Measurements from ENCODE around the gene ANKRD63. TPM values are rescaled to one million over a fixed set of nuclear protein-coding genes. Genes with fewer than 3 reads are reported as not detected.

Gene ANKRD63
- total RNA-seq, 1 experiment from 2014 or later: 0.46 TPM

GRCh38 chr15:40235201-40235885 lies 47.5 kb downstream of the ANKRD63 start:
- no peaks in the 10 kb centered on the region; the same call in 1 of the 2 replicates for H3K4me1 ChIP-seq (ENCODE audit: insufficient read depth, low read length)
- no peak overlapping the region for H2BK20ac ChIP-seq (ENCODE audit: low read depth, low read length, poor library complexity, severe bottlenecking)
- H2BK15ac ChIP-seq (ENCODE audit: low read depth, low read length): no peak overlapping the region
- H3K14ac ChIP-seq (ENCODE audit: insufficient read depth, low read length): no peak overlapping the region
- no peak for DNase-seq
- no peak overlapping the region for H3K27ac ChIP-seq (ENCODE audit: insufficient read length, low read depth, low read length)
- no peak overlapping the region for H3T11ph ChIP-seq (ENCODE audit: low read length)
- no peak overlapping the region for H3K4me2 ChIP-seq (ENCODE audit: insufficient read depth, insufficient read length, low read length)
- no peaks in the 10 kb centered on the region for H3K9me3 ChIP-seq (ENCODE audit: control insufficient read depth, low read depth, low read length)
- H2AFZ ChIP-seq (ENCODE audit: low read length): no peak overlapping the region
- H3K79me1 ChIP-seq (ENCODE audit: insufficient read depth, low read depth, low read length, poor library complexity, severe bottlenecking): no peaks in the 10 kb centered on the region
- Mint-ChIP-seq H3K9me3 (no peaks in the 10 kb centered on the region), H3K27me3 (ENCODE audit: low read depth) (peaks cover 18% of the 10 kb centered on the region), H3K4me1 (peaks cover 26 to 29% of the 10 kb centered on the region in 2 experiments), H3K27ac (peak overlapping the region in 2 of 3 experiments; percentile 9 to 40; a peak in 4 of 7 replicates), H3K36me3 (ENCODE audit: insufficient read depth in 1 of 3, low read depth in 3 of 3) (peaks cover 0 to 10% (median 2%) of the 10 kb centered on the region in 3 experiments; a peak in 4 of 7 replicates), H3K4me3 (no peak overlapping the region)
- H2BK12ac ChIP-seq (ENCODE audit: insufficient read length, low read depth, low read length): no peak overlapping the region
- no peak overlapping the region for H2AK5ac ChIP-seq (ENCODE audit: insufficient read length, low read length)
- no peaks in the 10 kb centered on the region for H3K79me2 ChIP-seq (ENCODE audit: insufficient read depth, low read length)
- no peak overlapping the region for H3K18ac ChIP-seq (ENCODE audit: insufficient read length, low read depth, low read length)
- H3K56ac ChIP-seq (ENCODE audit: insufficient read length, low read depth, low read length): no peak overlapping the region
- no peaks in the 10 kb centered on the region for H3K27me3 ChIP-seq (ENCODE audit: insufficient read depth, low read length)
- no peak overlapping the region for H3K23ac ChIP-seq (ENCODE audit: insufficient read length, low read depth, low read length)
- no peak overlapping the region for H4K91ac ChIP-seq (ENCODE audit: insufficient read length, low read depth, low read length)
- H4K8ac ChIP-seq (replicated peaks; ENCODE audit: insufficient read length, low read depth, low read length): no peak overlapping the region
- no peak overlapping the region for H4K5ac ChIP-seq (ENCODE audit: insufficient read length, low read depth, low read length)
- H3K9ac ChIP-seq (ENCODE audit: extremely low read depth, insufficient read length, low read length): no peak overlapping the region
- TF ChIP-seq, protein P1, sequence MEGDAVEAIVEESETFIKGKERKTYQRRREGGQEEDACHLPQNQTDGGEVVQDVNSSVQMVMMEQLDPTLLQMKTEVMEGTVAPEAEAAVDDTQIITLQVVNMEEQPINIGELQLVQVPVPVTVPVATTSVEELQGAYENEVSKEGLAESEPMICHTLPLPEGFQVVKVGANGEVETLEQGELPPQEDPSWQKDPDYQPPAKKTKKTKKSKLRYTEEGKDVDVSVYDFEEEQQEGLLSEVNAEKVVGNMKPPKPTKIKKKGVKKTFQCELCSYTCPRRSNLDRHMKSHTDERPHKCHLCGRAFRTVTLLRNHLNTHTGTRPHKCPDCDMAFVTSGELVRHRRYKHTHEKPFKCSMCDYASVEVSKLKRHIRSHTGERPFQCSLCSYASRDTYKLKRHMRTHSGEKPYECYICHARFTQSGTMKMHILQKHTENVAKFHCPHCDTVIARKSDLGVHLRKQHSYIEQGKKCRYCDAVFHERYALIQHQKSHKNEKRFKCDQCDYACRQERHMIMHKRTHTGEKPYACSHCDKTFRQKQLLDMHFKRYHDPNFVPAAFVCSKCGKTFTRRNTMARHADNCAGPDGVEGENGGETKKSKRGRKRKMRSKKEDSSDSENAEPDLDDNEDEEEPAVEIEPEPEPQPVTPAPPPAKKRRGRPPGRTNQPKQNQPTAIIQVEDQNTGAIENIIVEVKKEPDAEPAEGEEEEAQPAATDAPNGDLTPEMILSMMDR (conservative IDR thresholded peaks at IDR 0.05): no peak
- no peaks in the 10 kb centered on the region for H4K20me1 ChIP-seq (ENCODE audit: control insufficient read depth, insufficient read depth, insufficient read length)
- no peak overlapping the region for H2BK120ac ChIP-seq (ENCODE audit: low read depth, low read length, poor library complexity, severe bottlenecking)
- H3K4ac ChIP-seq (ENCODE audit: low read depth, low read length): no peak overlapping the region
- no CpG with 5 or more reads among the region's 4 CpGs for WGBS (ENCODE audit: extremely low coverage, insufficient read length, low lambda C conversion rate)
- H3K23me2 ChIP-seq (ENCODE audit: insufficient read length, low read depth, low read length, poor library complexity, severe bottlenecking): peaks cover 8% of the 10 kb centered on the region
- no peak overlapping the region for H2BK5ac ChIP-seq (ENCODE audit: insufficient read length, low read length)
